Mesothelial cell of epicardium (in vitro differentiated cells): Measurements from ENCODE around the gene P4HB. TPM values are rescaled to one million over a fixed set of nuclear protein-coding genes. Genes with fewer than 3 reads are reported as not detected.

Experiments
- DNase-seq, 2 experiments: peaks; one replicate each; pipeline ENCODE4 v3.0.0; 2021; ENCODE audit warnings: low spot score in 2 of 2; ENCODE audit not compliant: unreplicated experiment in 2 of 2
- H3K27ac Mint-ChIP-seq: 2 replicates; pipeline ENCODE4 v1.8.0; 2021; ENCODE audit warnings: mixed read lengths
- H3K27me3 Mint-ChIP-seq: 2 replicates; pipeline ENCODE4 v1.8.0; 2021; ENCODE audit warnings: low read depth, mixed read lengths
- H3K36me3 Mint-ChIP-seq: 2 replicates; pipeline ENCODE4 v1.8.0; 2021; ENCODE audit warnings: mixed read lengths
- H3K4me1 Mint-ChIP-seq: 2 replicates; pipeline ENCODE4 v1.8.0; 2021; ENCODE audit warnings: mixed read lengths
- H3K4me3 Mint-ChIP-seq: 2 replicates; pipeline ENCODE4 v1.8.0; 2021; ENCODE audit warnings: mild to moderate bottlenecking, moderate library complexity, mixed read lengths
- H3K9me3 Mint-ChIP-seq: 2 replicates; pipeline ENCODE4 v1.8.0; 2021; ENCODE audit warnings: mixed read lengths
- CTCF ChIP-seq: fragments of 200-600 bp; sonication (generic); IDR thresholded peaks from one replicate; pipeline ENCODE4 v1.5.0; 2021; ENCODE audit warnings: antibody characterized with exemption; ENCODE audit not compliant: unreplicated experiment
- total RNA-seq: library from RNA; stranded (reverse); gene quantifications from 3 replicates; pipeline ENCODE4 v1.2.1, GENCODE V29; 2021

Gene P4HB
- total RNA-seq, 1 donor from 2014 or later = 433 TPM

- Mint-ChIP-seq H3K27ac (peak within 1 kb of the TSS; percentile 96), H3K9me3 (no peaks in the 10 kb centered on the region), H3K4me3 (peak within 1 kb of the TSS; percentile 88), H3K27me3 (no peaks in the 10 kb centered on the region), H3K4me1 (peaks cover 19% of the 10 kb centered on the region), H3K36me3 (no peaks in the 10 kb centered on the region)
- peak; percentile 96 to 97 for DNase-seq
- no peak for TF ChIP-seq CTCF
Observed at GRCh38 chr17:81833160-81833920, 27.0 kb downstream of the P4HB start, which contains the start of gene MCRIP1. MCRIP1 (minus strand) TSS chr17:81833291; CDS start chr17:81824506, 8,785 bp downstream.

- peak in 1 of 2 experiments; percentile 59 for DNase-seq
- H3K4me1 Mint-ChIP-seq = peaks cover 19% of the 10 kb centered on the region
- H3K36me3 Mint-ChIP-seq = no peaks in the 10 kb centered on the region
- peak overlapping the region; percentile 88 for H3K4me3 Mint-ChIP-seq
- no peaks in the 10 kb centered on the region for H3K9me3 Mint-ChIP-seq
- no peak for TF ChIP-seq CTCF
- H3K27me3 Mint-ChIP-seq = no peaks in the 10 kb centered on the region
- peak overlapping the region; percentile 95 for H3K27ac Mint-ChIP-seq
Observed at GRCh38 chr17:81832608-81833159, 27.7 kb downstream of the P4HB start.

- Mint-ChIP-seq H3K27me3 (no peaks in the 10 kb centered on the region), H3K36me3 (no peaks in the 10 kb centered on the region), H3K4me3 (peak overlapping the region; percentile 88), H3K27ac (peak overlapping the region; percentile 95), H3K4me1 (peaks cover 19% of the 10 kb centered on the region), H3K9me3 (no peaks in the 10 kb centered on the region)
- no peak for TF ChIP-seq CTCF
- DNase-seq = no peak
Observed at GRCh38 chr17:81831957-81832607, 28.3 kb downstream of the P4HB start.

- H3K4me1 Mint-ChIP-seq = peaks cover 19% of the 10 kb centered on the region
- H3K36me3 Mint-ChIP-seq = no peaks in the 10 kb centered on the region
- H3K27me3 Mint-ChIP-seq = no peaks in the 10 kb centered on the region
- no peak for DNase-seq
- H3K27ac Mint-ChIP-seq = peak overlapping the region; percentile 95
- H3K4me3 Mint-ChIP-seq = peak overlapping the region; percentile 88
- no peaks in the 10 kb centered on the region for H3K9me3 Mint-ChIP-seq
- TF ChIP-seq CTCF = no peak
Observed at GRCh38 chr17:81831563-81831956, 28.8 kb downstream of the P4HB start.

GRCh38 chr17:81829858-81830257 is 30.5 kb downstream of the P4HB start:
- Mint-ChIP-seq H3K27ac (peak overlapping the region; percentile 51), H3K9me3 (no peaks in the 10 kb centered on the region), H3K27me3 (no peaks in the 10 kb centered on the region), H3K4me3 (no peak overlapping the region), H3K4me1 (peaks cover 19% of the 10 kb centered on the region), H3K36me3 (no peaks in the 10 kb centered on the region)
- no peak for DNase-seq
- no peak for TF ChIP-seq CTCF
